SKM-1 treated with dmso at 0.1 percent for 144 hours (cell line): ENCODE results near the gene DTYMK.

Experiments used
- DNase-seq: peaks from one replicate; lab custom pipeline; 2025; ENCODE audit not compliant: unreplicated experiment; lab: John Stamatoyannopoulos, UW

Gene DTYMK

DNA sequence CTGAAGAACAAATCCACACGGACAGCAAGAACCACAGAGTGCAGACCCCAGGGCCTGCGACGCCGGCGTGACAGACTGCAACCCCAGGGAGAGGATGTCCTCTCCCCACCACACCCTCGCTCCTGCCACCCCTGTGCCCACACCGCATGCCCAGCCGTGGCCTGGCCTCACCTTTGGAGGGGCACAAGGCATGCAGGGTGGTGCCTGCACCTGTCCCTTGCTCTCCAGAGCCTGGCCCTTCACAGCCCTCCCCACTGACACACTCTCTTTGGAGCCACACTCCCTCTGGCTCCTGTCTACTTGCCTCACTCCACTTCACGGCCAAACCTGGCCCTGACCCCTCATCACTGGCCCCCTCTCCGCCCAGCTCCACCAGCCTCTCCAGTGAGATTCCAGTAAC, 58.9 kb downstream of the DTYMK start:
- no peak for DNase-seq
